ENCODE results near the gene SYNGAP1.
"Not testable (repeated sequence)": the region's sequence is repeated elsewhere in the genome, so short reads cannot be mapped to it uniquely, and the experiment has no call there.

SYNGAP1 gene

GRCh38 chr6:33399881-33400280, 20.0 kb upstream of the SYNGAP1 start:
- not testable (repeated sequence) for DNase-seq (ENCODE audit: low read depth in 2 of 3, low spot score in 1 of 3)

- DNase-seq (ENCODE audit: low read depth in 2 of 3, low spot score in 1 of 3) = no peak
Observed at GRCh38 chr6:33404884-33405283, 15.0 kb upstream of the SYNGAP1 start.

GRCh38 chr6:33405386-33405940, 14.4 kb upstream of the SYNGAP1 start:
- no peak for DNase-seq (ENCODE audit: low read depth in 2 of 3, low spot score in 1 of 3)

GRCh38 chr6:33406126-33406525, 13.7 kb upstream of the SYNGAP1 start:
- DNase-seq (ENCODE audit: low read depth in 2 of 3, low spot score in 1 of 3) = no peak

- no peak for DNase-seq (ENCODE audit: low read depth in 2 of 3, low spot score in 1 of 3)
Observed at GRCh38 chr6:33407132-33407718, 12.6 kb upstream of the SYNGAP1 start.

GRCh38 chr6:33410050-33410710, 9.7 kb upstream of the SYNGAP1 start:
- peak; percentile 97 to 98 (median 97) for DNase-seq (ENCODE audit: low read depth in 2 of 3, low spot score in 1 of 3)

GRCh38 chr6:33410711-33411631, 8.9 kb upstream of the SYNGAP1 start, which contains the start of gene PHF1:
Gene PHF1, plus strand, starts transcription at chr6:33411014. Its CDS starts 1,250 bp downstream, at chr6:33412264.
- no peak for DNase-seq (ENCODE audit: low read depth in 2 of 3, low spot score in 1 of 3)

GRCh38 chr6:33411632-33412005, 8.2 kb upstream of the SYNGAP1 start:
- DNase-seq (ENCODE audit: low read depth in 2 of 3, low spot score in 1 of 3) = no peak

- DNase-seq (ENCODE audit: low read depth in 2 of 3, low spot score in 1 of 3) = no peak
Observed at GRCh38 chr6:33412140-33413009, 7.5 kb upstream of the SYNGAP1 start.

- DNase-seq (ENCODE audit: low read depth in 2 of 3, low spot score in 1 of 3) = no peak
Observed at GRCh38 chr6:33413241-33414120, 6.4 kb upstream of the SYNGAP1 start.

GRCh38 chr6:33414592-33415271, 5.1 kb upstream of the SYNGAP1 start:
- no peak for DNase-seq (ENCODE audit: low read depth in 2 of 3, low spot score in 1 of 3)

GRCh38 chr6:33415831-33416230, 4.0 kb upstream of the SYNGAP1 start:
- DNase-seq (ENCODE audit: low read depth in 2 of 3, low spot score in 1 of 3) = no peak

- no peak for DNase-seq (ENCODE audit: low read depth in 2 of 3, low spot score in 1 of 3)
Observed at GRCh38 chr6:33416386-33417127, 3.3 kb upstream of the SYNGAP1 start.

GRCh38 chr6:33417128-33417902, 2.5 kb upstream of the SYNGAP1 start:
- peak in 1 of 3 donors; percentile 25 for DNase-seq (ENCODE audit: low read depth in 2 of 3, low spot score in 1 of 3)

GRCh38 chr6:33417903-33418689, 1.8 kb upstream of the SYNGAP1 start, which contains the start of gene CUTA:
Gene CUTA, minus strand, starts transcription at chr6:33418107. Its CDS starts 107 bp downstream, at chr6:33418000.
- DNase-seq (ENCODE audit: low read depth in 2 of 3, low spot score in 1 of 3) = peak; percentile 96 to 99 (median 98)

- peak in 1 of 3 donors; percentile 57 for DNase-seq (ENCODE audit: low read depth in 2 of 3, low spot score in 1 of 3)
Observed at GRCh38 chr6:33418690-33419291, 1.1 kb upstream of the SYNGAP1 start.
